HPDE6-E6E7 (cell line): ENCODE data around the gene LMOD2.

Source experiments
- DNase-seq: peaks from one replicate; pipeline ENCODE4 v3.0.0; 2011; ENCODE audit warnings: missing footprints; ENCODE audit errors: extremely low spot score

LMOD2 gene

GRCh38 chr7:123673137-123673732 is 17.6 kb downstream of the LMOD2 start:
- no peak for DNase-seq

- no peak for DNase-seq
Measured at GRCh38 chr7:123673752-123674398, 18.2 kb downstream of the LMOD2 start.

- DNase-seq: peak; percentile 47
Measured at GRCh38 chr7:123674399-123675180, 18.9 kb downstream of the LMOD2 start.

GRCh38 chr7:123675181-123675473 is 19.5 kb downstream of the LMOD2 start:
- DNase-seq: peak; percentile 20

GRCh38 chr7:123677061-123677715 is 21.5 kb downstream of the LMOD2 start:
- DNase-seq: no peak

- no peak for DNase-seq
Measured at GRCh38 chr7:123679614-123680013, 23.9 kb downstream of the LMOD2 start.

GRCh38 chr7:123680580-123680979 is 24.9 kb downstream of the LMOD2 start:
- no peak for DNase-seq

- DNase-seq: no peak
Measured at GRCh38 chr7:123681561-123681960, 25.9 kb downstream of the LMOD2 start.

GRCh38 chr7:123682690-123683089 is 27.0 kb downstream of the LMOD2 start:
- no peak for DNase-seq

- DNase-seq: no peak
Measured at GRCh38 chr7:123687161-123687560, 31.5 kb downstream of the LMOD2 start.

GRCh38 chr7:123687727-123688126 is 32.1 kb downstream of the LMOD2 start:
- no peak for DNase-seq

GRCh38 chr7:123689250-123689649 is 33.6 kb downstream of the LMOD2 start:
- DNase-seq: no peak

GRCh38 chr7:123690550-123690949 is 34.9 kb downstream of the LMOD2 start:
- DNase-seq: no peak

GRCh38 chr7:123692471-123692877 is 36.8 kb downstream of the LMOD2 start:
- no peak for DNase-seq

GRCh38 chr7:123695944-123696677 is 40.4 kb downstream of the LMOD2 start:
- no peak for DNase-seq

GRCh38 chr7:123705211-123705901 is 49.7 kb downstream of the LMOD2 start:
- no peak for DNase-seq

- no peak for DNase-seq
Measured at GRCh38 chr7:123709525-123709924, 53.9 kb downstream of the LMOD2 start.

GRCh38 chr7:123710683-123711082 is 55.0 kb downstream of the LMOD2 start:
- DNase-seq: no peak

- no peak for DNase-seq
Measured at GRCh38 chr7:123711832-123712293, 56.2 kb downstream of the LMOD2 start.

GRCh38 chr7:123712619-123713018 is 57.0 kb downstream of the LMOD2 start:
- DNase-seq: no peak
